LNCAP (cell line): ENCODE measurements around the gene JAZF1.

Experiments used
- TF ChIP-seq, protein P1 (sequence below): fragments of 450-650 bp; IDR thresholded peaks from 2 replicates; pipeline ENCODE4 v1.5.1; 2017; ENCODE audit warnings: mild to moderate bottlenecking

Gene JAZF1

DNA sequence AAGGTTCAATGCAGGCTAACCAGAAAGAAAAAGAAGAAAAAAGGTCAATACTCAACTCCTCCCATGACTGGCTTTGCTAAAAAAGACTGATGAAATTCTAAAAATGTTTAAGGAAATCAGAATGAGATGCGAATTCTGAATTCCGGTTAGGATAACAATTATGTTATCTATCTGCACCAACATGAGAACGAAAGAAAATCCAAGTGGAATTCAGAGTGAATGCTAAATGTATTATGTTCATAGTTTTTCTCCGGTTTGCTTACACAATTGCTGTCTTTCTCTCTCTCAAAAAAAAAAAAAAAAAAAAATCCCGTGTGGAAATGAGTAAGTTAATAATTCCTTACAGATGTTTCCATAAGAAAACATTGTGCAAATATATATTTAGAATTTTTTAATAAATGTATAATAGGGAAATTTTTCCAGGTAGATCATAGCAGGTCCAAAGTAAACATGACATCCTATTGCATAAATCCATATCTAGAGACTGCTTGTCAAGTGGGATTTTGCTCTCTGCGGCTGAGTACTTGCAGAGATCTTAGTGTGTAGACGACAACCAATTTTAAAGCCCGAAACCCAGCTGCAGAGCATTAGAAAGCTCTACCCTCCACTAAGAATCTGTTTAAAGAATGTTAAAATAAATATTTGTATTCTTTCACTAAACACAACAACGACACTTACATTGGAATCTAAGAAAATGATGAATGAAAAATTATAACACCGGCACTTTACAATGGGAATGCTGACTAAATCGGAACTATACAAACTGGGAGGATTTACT is 104.0 kb downstream of the JAZF1 start:
- TF ChIP-seq, protein P1, sequence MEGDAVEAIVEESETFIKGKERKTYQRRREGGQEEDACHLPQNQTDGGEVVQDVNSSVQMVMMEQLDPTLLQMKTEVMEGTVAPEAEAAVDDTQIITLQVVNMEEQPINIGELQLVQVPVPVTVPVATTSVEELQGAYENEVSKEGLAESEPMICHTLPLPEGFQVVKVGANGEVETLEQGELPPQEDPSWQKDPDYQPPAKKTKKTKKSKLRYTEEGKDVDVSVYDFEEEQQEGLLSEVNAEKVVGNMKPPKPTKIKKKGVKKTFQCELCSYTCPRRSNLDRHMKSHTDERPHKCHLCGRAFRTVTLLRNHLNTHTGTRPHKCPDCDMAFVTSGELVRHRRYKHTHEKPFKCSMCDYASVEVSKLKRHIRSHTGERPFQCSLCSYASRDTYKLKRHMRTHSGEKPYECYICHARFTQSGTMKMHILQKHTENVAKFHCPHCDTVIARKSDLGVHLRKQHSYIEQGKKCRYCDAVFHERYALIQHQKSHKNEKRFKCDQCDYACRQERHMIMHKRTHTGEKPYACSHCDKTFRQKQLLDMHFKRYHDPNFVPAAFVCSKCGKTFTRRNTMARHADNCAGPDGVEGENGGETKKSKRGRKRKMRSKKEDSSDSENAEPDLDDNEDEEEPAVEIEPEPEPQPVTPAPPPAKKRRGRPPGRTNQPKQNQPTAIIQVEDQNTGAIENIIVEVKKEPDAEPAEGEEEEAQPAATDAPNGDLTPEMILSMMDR = no peak

DNA sequence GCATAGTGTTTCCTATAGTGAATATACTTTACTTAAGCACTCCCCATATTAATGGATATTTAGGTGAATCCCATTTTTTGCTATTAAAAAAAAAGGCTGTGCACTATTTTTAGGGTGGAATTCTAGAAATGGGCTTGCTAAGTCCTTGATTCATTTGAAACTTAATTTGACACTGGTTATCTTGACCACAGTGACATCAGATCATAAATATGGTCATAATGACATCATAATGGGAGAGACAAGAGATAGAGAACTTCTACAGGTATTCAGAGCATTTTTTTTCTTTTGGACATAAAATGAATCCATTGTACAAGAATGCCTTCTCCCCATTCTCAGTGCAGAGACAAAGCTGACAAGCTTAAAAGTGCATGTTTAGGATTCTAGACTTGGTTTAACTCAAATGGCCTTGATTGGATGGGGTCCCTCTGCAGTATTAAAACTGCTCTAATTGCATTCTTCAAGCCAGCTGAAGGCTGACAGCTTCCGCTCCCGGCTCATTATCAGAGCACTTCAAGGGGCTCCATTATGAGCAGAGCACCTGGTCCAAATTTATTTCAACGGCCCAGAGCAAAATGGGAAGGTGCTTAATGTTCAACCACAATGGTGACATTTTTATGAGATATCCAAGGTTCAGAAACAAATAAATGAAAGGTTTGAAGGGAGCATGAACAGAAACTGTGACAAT is 104.8 kb downstream of the JAZF1 start:
- TF ChIP-seq, protein P1 = no peak

DNA sequence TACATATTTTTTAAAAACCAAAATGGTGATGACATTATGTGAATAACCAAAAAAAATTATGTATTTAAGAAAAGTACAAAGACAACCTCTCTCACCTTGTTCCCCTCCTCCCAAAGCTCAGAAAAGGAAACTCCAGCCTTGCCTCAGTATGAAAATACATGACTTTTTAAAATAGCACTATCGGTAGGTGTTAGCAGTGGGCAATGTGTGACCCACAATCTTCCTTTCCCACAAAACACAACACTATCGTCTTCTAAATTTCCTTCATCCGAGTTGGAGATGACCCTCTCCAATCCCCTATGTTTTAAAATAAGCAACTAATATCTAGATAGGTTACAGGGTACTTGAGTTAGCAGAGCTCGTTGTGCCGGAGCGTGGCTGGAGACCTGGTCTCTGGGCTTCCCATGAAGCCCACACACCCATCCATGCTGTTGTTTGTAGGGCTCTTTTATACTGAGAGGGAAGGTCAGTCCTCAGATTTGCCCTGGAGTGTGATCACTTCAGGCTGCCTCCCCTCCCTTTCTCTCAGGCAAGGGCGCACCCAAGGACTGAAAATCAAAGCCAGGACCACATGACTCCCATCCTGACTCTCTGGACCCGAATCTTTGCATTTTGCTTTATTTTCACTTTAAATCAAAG is 107.6 kb downstream of the JAZF1 start:
- TF ChIP-seq, protein P1 = no peak

DNA sequence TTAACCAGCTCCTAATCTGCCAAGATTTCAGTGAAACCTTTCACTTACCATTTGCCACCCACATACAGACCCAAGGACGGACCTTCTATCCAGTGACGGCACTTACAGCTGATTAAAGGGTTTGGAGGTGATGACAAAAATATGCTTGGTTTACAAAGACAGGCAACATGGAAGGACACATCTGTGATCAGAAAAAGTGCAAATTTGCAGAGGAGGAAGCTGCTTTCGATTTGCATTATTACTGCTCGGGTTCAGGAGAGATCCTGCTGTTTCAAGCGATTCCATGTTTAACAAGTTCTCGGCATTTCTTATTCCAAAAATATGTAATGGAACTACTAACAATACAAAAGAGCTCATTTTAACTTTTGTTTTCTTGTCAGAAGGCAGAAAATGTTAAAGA is 109.0 kb downstream of the JAZF1 start:
- TF ChIP-seq, protein P1 = no peak

DNA sequence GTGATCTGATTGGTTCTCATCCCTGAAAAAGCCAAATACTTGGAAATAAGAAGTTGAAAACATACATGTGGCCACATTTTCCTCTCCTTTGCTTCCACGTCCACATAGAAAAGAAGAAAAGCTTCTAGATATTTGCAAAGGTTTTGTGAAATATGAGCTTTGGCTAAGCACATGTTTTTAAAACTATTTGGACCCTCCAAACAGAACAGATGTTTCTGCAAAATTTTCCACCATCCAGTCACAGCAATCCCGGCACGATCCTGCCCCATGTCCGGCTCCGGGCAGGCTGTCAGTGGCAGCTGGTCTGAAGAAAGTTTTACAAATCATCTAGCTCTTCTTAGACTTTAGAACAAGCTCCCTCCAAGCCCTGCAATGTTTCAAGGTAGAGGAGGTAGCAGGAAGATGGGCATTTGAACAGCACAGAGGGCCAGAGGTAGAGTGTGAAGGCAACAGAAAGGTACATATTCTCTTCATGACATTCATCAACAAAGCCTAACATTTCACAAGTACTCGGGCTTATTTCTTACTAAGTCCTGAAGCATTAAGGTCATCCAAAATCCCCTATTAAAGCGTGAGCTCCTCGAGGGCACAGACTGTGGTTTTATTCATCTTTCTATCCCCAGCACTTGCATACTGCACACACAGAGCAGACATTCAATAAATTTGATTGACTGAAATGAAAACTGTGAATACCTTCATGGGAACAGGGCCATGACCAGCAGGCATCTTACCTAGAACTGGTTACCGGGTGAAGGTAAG is 110.1 kb downstream of the JAZF1 start:
- TF ChIP-seq, protein P1 = no peak

DNA sequence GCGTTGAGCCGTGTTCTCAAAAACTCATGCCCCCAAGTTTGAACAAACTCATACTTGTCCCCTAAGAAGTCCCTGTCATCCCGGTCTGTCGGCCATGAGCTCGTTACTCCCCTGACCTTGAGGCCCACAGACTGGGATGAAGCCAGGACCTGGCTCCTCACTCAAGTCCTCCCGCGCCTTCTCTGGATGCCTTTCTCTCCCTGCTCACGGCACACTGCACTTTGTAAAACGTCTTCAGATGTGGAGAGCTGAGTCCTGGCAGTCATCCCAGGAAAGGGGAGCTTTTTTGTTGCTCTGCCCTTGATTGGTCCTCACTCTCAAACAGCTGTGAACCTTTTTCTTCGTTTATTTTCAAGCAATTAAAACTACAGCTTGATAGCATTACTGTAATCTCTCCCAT is 110.8 kb downstream of the JAZF1 start:
- TF ChIP-seq, protein P1 = no peak

DNA sequence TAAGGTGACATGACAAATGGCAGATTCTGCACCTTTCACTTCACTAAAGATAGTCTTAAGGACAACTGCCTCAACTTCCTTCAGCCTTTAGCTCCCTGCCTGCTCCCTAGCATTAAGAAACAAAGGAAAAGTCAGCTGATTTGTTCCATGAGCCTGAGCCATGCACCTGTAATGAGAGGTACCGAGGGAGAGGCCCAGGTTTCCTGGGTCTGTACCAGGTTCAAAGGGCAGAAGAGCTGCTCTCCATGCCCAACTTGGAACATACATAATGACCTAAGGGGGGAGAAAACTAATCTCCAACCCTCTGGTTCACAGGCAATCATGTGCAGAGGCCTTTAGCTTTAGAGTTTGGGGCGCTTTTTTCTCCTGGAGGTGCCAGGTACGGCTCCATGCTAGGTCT is 111.2 kb downstream of the JAZF1 start:
- TF ChIP-seq, protein P1 = no peak
